NCI-H1417 treated with DMSO at 0.1 percent for 48 hours (cell line): ENCODE measurements around the gene TPCN2.

Experiments
- DNase-seq: peaks from one replicate; lab custom pipeline; 2025; lab: John Stamatoyannopoulos, UW

Gene TPCN2

GRCh38 chr11:69113646-69114340, 65.1 kb downstream of the TPCN2 start:
- no peak for DNase-seq

DNA sequence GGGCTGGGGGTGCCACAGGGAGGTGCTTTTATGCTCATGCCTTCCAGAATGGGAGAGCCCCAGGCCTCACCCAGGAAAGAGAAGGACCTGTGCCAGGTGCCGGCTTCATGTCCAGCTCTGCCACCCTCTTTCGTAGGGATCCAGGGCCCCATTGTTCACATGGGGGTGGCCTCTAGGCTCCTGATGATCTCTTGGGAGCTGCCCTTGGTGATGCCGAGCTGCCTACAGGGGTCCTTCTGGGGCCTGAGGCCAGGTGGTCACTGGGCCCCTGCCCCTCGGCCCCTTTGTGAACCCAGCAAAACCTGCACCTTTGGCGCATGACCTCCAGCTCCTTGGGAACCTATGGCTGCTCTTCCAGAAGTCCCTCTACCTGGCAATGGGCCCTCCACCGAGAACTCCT, 65.6 kb downstream of the TPCN2 start:
- DNase-seq: no peak

GRCh38 chr11:69114811-69115523, 66.2 kb downstream of the TPCN2 start:
- no peak for DNase-seq

DNA sequence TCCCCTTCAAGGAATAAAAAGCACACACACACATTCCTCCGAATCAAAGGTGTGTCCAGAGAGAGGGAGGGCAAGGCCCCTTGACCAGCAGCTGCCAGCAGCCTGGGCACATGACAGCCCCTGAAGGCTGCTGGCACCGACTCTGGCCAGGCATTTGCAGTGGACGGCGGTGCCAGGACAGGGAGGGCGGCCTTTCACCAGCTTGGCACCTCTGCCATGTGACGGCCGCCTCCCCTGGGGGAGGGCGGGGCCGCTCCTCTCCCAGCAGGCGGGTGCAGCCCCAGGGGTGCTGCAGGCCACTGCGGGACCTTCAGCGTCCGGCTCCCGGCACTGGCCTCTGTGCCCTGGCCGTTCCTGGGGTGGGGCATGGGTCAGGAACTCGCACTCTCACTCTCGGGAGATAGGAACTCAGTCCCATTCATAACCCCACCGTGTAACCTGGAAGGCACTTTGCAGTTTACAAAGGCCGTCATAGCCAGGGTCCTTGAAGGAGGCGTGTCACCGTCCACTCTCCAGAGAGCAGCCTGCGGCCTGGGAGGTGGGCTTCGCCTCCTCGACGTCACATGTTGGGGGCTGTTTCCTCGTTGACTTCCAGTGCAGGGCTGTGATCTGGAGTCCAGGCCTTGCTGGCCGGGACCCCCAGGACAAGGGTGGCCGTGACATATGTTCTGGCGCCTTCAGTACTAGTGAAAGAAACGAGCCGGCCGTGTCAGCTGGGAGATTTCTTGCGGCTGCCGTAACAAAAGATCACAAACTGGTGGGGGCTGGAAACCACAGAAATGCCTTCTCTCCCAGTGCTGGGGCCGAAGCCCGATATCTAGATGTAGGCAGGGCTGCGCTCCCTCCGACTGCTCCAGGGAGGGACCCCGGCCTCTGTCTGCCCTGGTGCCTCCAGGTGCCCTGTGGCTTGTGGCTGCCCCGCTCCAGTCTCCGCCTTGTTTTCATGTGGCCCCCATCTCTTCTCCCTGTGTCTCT, 67.1 kb downstream of the TPCN2 start:
- DNase-seq: no peak

DNA sequence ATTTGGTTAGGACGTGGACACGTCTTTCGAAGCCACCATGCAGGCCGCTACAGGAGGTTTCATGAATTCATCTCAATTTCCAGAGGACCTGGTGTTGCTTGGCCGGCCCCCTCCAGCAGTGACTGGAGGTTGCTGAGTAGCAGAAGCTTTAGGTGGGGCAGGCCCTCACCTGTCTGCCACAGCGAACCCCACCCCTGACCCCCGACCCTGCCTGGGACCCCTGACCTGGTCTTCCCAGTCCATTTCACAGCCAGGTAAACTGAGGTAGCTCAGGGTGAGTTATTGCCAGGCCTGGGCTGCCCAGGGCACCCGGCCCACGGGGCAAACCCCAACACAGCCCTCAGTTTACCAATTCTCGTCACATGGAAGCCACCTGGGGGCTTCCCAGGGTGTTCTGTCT, 67.9 kb downstream of the TPCN2 start:
- no peak for DNase-seq

GRCh38 chr11:69119190-69119589, 70.5 kb downstream of the TPCN2 start:
- no peak for DNase-seq

DNA sequence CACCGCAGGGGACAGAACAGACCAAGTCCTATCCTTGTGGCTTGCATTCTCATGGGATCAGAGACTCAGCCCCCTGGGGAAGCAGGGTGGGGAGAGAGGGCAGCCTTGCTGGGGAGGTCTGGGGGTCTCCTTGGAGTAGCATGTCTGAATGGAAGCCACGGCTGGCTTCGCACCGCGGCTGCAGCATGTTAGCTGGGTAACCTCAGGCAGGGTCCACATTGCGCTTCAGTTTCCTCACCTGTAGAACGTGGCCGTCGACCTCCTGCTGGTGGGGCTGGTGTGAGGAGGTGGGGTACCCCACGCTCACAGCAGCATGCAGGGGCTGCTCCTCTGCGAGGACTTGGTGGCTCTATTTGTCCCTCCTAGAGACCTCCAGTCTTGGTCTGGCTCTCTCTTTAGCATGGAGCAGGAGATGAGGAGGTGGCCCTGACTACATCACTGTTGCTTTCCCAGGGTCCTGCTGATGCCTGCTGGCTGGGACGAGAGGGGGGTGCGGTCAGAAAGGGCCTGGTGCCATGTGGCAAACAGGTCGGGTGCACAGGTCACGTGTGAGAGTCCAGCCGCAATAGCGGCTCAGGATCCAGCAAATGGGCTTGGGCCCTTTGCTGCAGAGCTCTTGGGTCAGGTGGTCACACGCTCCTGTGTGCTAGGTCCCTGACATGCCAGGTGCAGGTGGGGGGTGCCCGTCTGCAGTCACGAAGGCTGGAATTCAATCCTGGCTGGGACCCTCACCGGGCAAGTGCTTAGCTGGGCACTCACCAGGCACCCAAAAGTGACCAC, 71.6 kb downstream of the TPCN2 start:
- no peak for DNase-seq

DNA sequence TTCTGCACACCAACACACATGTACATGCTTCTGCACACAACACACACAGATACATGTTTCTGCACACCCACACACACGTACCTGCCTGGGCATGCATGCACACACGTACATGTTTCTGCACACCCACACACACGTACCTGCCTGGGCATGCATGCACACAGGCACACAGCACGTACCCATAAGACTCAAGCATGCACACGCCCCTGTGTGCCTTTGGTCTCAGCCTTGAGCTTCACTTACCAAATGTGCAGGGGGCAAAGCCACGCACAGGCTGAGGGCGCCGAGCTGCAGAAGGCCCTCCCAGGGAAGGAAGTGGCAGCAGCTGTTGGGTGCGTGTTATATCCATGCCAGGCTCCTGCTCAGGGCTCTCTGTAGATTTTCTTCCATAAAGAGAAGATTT, 72.3 kb downstream of the TPCN2 start:
- no peak for DNase-seq

GRCh38 chr11:69121621-69122325, 73.0 kb downstream of the TPCN2 start:
- DNase-seq: no peak

DNA sequence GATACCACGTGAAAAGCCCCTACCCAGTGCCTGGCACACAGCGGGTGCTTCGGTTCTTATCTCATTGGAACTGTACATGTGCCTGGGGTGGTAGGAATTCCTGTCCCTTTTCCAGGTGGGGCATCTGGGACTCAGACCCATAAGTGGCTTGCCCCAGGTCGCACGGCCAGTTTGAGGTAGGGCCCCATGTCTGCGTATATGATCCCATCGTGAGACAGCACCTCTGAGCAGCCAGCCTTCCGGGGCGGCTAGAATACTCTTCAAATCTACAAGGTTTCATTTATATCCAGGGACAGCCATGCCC, 73.5 kb downstream of the TPCN2 start:
- no peak for DNase-seq

DNA sequence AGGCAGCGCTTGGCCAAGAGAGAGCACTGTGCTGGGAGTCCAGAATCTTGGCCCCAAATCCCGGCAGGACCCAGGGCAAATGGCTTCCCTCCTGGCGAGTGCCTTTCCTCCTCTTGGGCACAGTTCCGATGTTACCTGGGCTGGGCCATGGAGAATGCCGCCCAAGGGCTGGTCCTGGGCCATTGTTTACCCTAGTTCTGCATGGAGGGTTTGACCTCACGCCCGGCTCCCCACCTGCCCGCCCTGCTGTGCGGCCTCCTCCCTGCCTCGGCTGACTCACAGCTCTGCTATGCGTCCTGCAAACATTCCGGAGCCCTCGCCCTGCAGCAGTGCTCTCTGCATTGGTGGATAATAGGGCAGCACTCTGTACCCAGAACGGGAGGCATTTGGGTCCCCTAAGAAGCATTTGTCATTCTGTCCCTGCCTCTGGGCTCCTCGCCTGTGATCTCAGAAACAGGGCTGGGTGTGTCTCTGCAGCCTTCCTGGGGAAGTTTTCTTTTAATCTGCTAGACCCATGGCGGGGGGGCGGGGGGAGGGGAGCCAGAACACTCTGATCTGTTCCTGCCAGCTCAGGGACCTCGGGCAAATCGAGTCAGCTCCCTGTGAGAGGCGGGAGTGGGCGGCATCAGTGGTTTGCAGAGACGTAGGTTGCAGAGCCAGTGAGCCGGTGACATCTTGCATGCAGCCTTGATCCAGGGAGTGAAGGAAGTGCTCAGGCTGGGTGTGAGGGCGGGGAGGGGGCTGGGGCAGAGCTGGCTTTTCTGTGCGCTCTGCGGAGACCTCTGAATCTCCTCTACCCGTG, 74.1 kb downstream of the TPCN2 start:
- DNase-seq: no peak

- DNase-seq: no peak
These were observed 75.1 kb downstream of the TPCN2 start for GRCh38 chr11:69123593-69124545.

GRCh38 chr11:69125861-69126260, 77.1 kb downstream of the TPCN2 start:
- DNase-seq: no peak

GRCh38 chr11:69126286-69126685, 77.6 kb downstream of the TPCN2 start:
- DNase-seq: no peak

DNA sequence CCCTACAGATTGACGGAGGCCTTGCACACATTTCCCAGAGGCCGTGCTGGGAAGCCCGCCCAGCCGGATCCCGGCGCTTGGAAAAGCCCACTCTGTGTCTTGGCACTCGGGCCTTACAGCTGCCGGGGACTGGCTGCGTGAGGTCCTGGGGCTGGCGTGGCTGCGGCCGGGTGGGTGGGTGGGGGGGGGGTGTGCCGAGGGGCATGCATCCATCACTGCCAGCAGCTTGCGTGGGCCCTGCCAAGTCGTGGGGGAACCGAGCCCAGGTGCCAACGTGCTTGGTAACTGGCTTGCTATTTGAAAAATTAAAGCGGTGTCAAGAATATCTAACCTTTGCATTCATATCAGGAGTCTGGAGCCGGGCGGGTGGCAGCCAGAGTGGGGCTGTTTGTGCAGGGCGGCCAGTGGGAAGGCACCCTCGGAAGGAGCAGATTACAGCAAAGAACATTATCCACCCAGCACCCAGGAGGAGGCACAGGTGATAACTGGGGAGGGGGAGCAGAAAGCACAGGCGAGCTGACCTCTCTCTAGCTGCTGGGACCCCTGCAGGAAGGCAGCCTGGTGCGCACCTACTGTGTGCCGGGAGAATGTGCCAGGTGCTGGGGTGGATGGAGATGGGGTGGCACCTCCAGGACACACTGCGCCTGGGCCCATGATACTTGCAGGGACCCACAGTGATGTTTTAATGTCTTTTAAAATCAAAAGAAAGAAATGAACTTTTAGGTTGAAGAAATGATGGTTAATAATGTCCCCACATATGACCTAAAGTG, 78.5 kb downstream of the TPCN2 start:
- no peak for DNase-seq

GRCh38 chr11:69127884-69128283, 79.2 kb downstream of the TPCN2 start:
- DNase-seq: no peak

DNA sequence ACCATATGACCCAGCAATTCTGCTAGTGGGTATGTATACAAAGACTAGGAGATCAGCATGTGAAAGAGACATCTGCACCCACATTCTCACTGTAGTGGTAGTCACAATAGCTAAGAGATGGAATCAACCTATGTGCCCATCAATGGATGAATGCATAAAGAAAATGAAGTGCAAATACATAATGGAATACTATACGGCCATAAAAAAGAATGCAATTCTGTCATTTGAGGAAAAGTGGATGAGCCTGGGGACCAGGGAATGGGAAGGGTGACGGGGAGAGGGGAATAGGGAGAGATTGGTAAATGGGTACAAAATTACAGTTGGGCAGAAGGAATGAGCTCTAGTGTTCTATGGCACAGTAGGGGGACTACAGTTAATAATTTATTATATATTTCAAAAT, 80.3 kb downstream of the TPCN2 start:
- DNase-seq: no peak

- no peak for DNase-seq
These were observed 80.9 kb downstream of the TPCN2 start for GRCh38 chr11:69129647-69130046.

DNA sequence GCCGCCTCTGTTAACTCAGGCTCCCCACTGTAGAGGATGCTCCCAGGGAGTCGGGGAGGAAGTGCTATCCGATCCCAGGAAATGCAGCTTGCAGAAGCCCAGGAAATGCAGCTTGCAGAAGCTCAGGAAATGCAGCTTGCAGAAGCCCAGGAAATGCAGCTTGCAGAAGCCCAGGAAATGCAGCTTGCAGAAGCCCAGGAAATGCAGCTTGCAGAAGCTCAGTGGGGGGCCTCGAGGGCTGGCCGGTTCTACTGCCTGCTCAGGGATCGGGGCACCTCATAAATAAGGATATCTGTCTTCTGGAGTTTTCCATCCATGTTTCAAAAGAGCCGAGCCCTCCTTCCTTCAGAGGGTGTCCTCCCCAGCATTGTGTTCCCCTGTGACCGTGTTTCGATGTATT, 81.9 kb downstream of the TPCN2 start:
- no peak for DNase-seq
